Right lobe of liver (tissue), 6 donors: ENCODE data around the gene GNAI2. TPM values are rescaled to one million over a fixed set of nuclear protein-coding genes. Genes with fewer than 3 reads are reported as not detected.

ENCODE experiments used
- ATAC-seq, 4 donors: fragments of 200-7000 bp; cut with Tn5 transposase; one replicate each; pipeline ENCODE4 v1.9.1; 2020; ENCODE audit warnings: mild to moderate bottlenecking in 4 of 4, moderate library complexity in 4 of 4
- DNase-seq, 3 donors: peaks; one replicate each; pipeline ENCODE4 v3.0.0-alpha.2; 2020
- H3K27ac ChIP-seq, 3 donors: fragments of 200-600 bp; one replicate each; pipeline ENCODE4 v1.8.0; 2022
- H3K27me3 ChIP-seq, 2 donors: fragments of 200-600 bp; one replicate each; pipeline ENCODE4 v1.8.0; 2022
- H3K36me3 ChIP-seq, 4 donors: fragments of 200-600 bp; sonication (generic) in 1 of 4; one replicate each; pipeline versions ENCODE4 v1.5.1 to v1.8.0; 2017 to 2022; ENCODE audit warnings: control low read depth in 1 of 4
- H3K4me1 ChIP-seq, 4 donors: fragments of 200-600 bp; sonication (generic) in 1 of 4; one replicate each; pipeline versions ENCODE4 v1.5.1 to v1.8.0; 2017 to 2022; ENCODE audit warnings: control low read depth in 1 of 4
- H3K4me3 ChIP-seq, 3 donors: fragments of 200-600 bp; one replicate each; pipeline ENCODE4 v1.8.0; 2022
- H3K9me3 ChIP-seq, 4 donors: fragments of 200-600 bp; sonication (generic) in 1 of 4; one replicate each; pipeline versions ENCODE4 v1.5.1 to v1.8.0; 2017 to 2022; ENCODE audit warnings: control low read depth in 1 of 4
- POLR2A ChIP-seq: fragments of 450-650 bp; IDR thresholded peaks from one replicate; pipeline ENCODE4 v1.6.1; 2017; ENCODE audit warnings: antibody characterized with exemption, mild to moderate bottlenecking
- WGBS: methylation state at CpG from one replicate; pipeline ENCODE4 v1.1.6; 2018; ENCODE audit warnings: low coverage, low lambda C conversion rate; ENCODE audit not compliant: insufficient coverage; ENCODE audit errors: missing lambda C conversion rate; 5-methylcytosine and 5-hydroxymethylcytosine counted together
- intact Hi-C, 2 donors: fragments of 100-400 bp; cut with DNase I; formaldehyde crosslinking; loops; one replicate each; pipeline versions ENCODE4 v1.11.2 to v1.14.1; 2022
- total RNA-seq, 6 experiments: library from RNA; depleted of rRNA in 2 of 6; stranded (reverse); fragments of >200 nt in 2 of 6; fragmentation: NEBNext Ultra II Directional in 3 of 6; extraction: Animal tissue kit (Norgen Biotek cat#: 25700) in 3 of 6; gene quantifications; one replicate each; pipeline versions ENCODE4 v1.1.0 to v1.2.4, GENCODE V29; 2016 to 2023
- TF ChIP-seq, protein P1 (sequence below), 4 donors: fragments of 200-600 bp in 3 of 4; fragments of 450-650 bp in 1 of 4; IDR thresholded peaks; one replicate each; pipeline versions ENCODE4 v1.5.1 to v1.8.0; 2016 to 2022; ENCODE audit warnings: antibody characterized with exemption in 4 of 4, mild to moderate bottlenecking in 2 of 4
- donor health status: DM: no; HTN: yes; CAD: no.
- donor health status: DM: no; HTN: no; CAD: no.
- donor health status: DM: no; HTN: no; CAD: no.
- donor health status: DM: no; HTN: yes; CAD: no.
- donor health status: DM: no; HTN: yes; CAD: no.

The GNAI2 gene
- total RNA-seq, 6 experiments from 2014 or later, result 73.3 to 125 (median 98.7) TPM

DNA sequence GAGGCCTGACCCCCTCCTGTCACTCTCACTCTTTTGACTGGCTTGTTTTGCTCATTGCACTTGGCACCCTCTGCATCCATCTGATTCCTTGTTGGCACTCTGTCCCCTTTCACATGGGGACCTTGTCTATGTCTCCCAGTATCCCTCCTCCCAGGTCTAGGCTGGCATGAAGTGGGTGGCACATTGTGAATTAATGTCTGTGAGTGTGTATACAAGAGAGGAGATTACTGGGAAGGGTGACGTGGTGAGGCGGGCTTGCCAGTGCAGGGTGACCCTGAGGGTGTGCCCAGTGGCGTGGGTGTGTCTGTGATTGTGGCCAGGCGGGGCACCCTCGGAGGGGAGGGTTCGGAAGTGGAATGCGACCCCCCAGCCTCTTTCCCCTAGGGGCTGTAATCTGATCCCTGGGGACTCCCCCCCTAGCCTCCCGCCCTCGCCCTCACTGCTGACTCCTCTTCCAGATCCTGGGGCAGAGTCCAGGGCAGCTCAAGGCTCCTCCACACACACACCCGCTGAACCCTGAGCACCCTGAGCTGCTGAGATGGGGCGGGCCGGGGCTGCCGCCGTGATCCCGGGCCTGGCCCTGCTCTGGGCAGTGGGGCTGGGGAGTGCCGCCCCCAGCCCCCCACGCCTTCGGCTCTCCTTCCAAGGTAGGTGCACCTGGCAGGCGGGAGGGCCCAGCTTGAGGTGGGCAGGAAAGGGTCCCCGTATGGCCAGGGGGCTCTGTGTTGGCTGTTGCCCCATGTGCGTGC is 32.9 kb downstream of the GNAI2 start, which contains the start of gene SEMA3B:
Gene SEMA3B, plus strand, starts transcription at position 445 of the 749 bp plus-strand sequence. Its CDS starts 94 bp downstream, at position 539.
- intact Hi-C loops, result loop anchor here (5.0 to 10.0 kb wide), 2 partner anchors 42 to 144 kb away; no protein-coding TSS in a partner anchor
- peak in 1 of 4 donors; percentile 11 for ATAC-seq
- no peak within 1 kb of the TSS for H3K4me3 ChIP-seq

DNA sequence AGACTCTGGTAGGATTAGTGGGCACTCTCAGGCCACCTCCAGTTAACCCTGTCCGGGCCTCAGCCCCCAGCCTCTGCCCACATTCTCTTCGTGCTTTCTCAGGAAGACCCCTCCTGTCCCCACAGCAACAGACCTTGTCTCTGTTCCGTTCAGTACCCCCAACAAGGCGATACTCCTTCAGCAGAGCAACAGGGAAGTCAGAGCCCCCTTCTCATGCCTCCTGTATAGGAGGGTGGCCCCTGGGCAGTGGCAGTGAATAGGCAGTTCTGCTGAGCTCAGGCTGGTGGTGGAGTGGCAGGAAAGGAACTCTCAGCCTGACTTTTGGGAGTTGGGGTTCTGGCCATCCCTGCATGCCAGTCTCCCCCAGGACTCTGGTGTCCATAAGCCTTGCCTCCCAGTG is 33.5 kb downstream of the GNAI2 start:
- Histone ChIP-seq H3K36me3 (no peaks in the 10 kb centered on the region), H3K9me3 (no peaks in the 10 kb centered on the region), H3K27ac (no peak overlapping the region), H3K4me1 (peaks cover 0 to 41% (median 5%) of the 10 kb centered on the region in 4 donors), H3K27me3 (no peaks in the 10 kb centered on the region), H3K4me3 (no peak overlapping the region)
- DNase-seq (no peak), ATAC-seq (no peak)
- WGBS, result no CpG with 5 or more reads among the region's 4 CpGs
- no peak for TF ChIP-seq POLR2A
- TF ChIP-seq, protein P1, sequence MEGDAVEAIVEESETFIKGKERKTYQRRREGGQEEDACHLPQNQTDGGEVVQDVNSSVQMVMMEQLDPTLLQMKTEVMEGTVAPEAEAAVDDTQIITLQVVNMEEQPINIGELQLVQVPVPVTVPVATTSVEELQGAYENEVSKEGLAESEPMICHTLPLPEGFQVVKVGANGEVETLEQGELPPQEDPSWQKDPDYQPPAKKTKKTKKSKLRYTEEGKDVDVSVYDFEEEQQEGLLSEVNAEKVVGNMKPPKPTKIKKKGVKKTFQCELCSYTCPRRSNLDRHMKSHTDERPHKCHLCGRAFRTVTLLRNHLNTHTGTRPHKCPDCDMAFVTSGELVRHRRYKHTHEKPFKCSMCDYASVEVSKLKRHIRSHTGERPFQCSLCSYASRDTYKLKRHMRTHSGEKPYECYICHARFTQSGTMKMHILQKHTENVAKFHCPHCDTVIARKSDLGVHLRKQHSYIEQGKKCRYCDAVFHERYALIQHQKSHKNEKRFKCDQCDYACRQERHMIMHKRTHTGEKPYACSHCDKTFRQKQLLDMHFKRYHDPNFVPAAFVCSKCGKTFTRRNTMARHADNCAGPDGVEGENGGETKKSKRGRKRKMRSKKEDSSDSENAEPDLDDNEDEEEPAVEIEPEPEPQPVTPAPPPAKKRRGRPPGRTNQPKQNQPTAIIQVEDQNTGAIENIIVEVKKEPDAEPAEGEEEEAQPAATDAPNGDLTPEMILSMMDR (IDR thresholded peaks at IDR 0.05), result no peak
- intact Hi-C loops, result loop anchor here (5.0 to 10.0 kb wide), 2 partner anchors 42 to 145 kb away; no protein-coding TSS in a partner anchor

More for the DNA sequence above, 32.9 kb downstream of the GNAI2 start, which contains the start of gene SEMA3B:
- Histone ChIP-seq H3K36me3 (no peaks in the 10 kb centered on the region), H3K27me3 (no peaks in the 10 kb centered on the region), H3K9me3 (no peaks in the 10 kb centered on the region), H3K27ac (no peak within 1 kb of the TSS), H3K4me1 (peaks cover 0 to 36% (median 4%) of the 10 kb centered on the region in 4 donors)
- WGBS, result 22% methylated on average over 8 of the region's 21 CpGs
- TF ChIP-seq, protein P1 (IDR thresholded peaks at IDR 0.05), result no peak
- TF ChIP-seq POLR2A, result no peak
- DNase-seq, result no peak

GRCh38 chr3:50269977-50270413 is 34.0 kb downstream of the GNAI2 start:
- DNase-seq (no peak), ATAC-seq (no peak)
- intact Hi-C loops, result loop anchor here (5.0 to 10.0 kb wide), 3 partner anchors 43 to 145 kb away; partner anchors contain the start of gene HYAL2 (in 1 of the 2)
- Histone ChIP-seq H3K27ac (no peak overlapping the region), H3K36me3 (no peaks in the 10 kb centered on the region), H3K27me3 (no peaks in the 10 kb centered on the region), H3K4me1 (peaks cover 0 to 41% (median 5%) of the 10 kb centered on the region in 4 donors), H3K4me3 (no peak overlapping the region), H3K9me3 (no peaks in the 10 kb centered on the region)
- TF ChIP-seq, protein P1 (IDR thresholded peaks at IDR 0.05), result no peak
- TF ChIP-seq POLR2A, result no peak
- WGBS, result no CpG with 5 or more reads among the region's 8 CpGs

- intact Hi-C loops, result loop anchor here (5.0 kb wide), 2 partner anchors 43 to 52 kb away; partner anchors contain the start of gene HYAL2 (in 1 of the 2)
- Histone ChIP-seq H3K27ac (peak overlapping the region in 1 of 3 donors; percentile 4), H3K27me3 (no peaks in the 10 kb centered on the region), H3K36me3 (no peaks in the 10 kb centered on the region), H3K4me3 (no peak overlapping the region), H3K4me1 (peaks cover 0 to 41% (median 5%) of the 10 kb centered on the region in 4 donors), H3K9me3 (no peaks in the 10 kb centered on the region)
- TF ChIP-seq, protein P1 (IDR thresholded peaks at IDR 0.05), result no peak
- TF ChIP-seq POLR2A, result no peak
- no peak for ATAC-seq
- WGBS, result 60% methylated on average over 1 of the region's 19 CpGs
- no peak for DNase-seq
Measured at GRCh38 chr3:50270422-50271224, 34.6 kb downstream of the GNAI2 start.
